Astrocyte of the cerebellum (primary cell): ENCODE measurements around the gene ATP9B.
"Not testable (repeated sequence)": the region's sequence is repeated elsewhere in the genome, so short reads cannot be mapped to it uniquely, and the experiment has no call there.

Experiments used
- DNase-seq: peaks from one replicate; pipeline ENCODE4 v3.0.0-alpha.2; 2011; ENCODE audit warnings: low read depth
- H3K4me3 ChIP-seq: 2 replicates; pipeline ENCODE4 v1.5.1; 2011; ENCODE audit warnings: mild to moderate bottlenecking, low read depth, low read length, moderate library complexity
- CTCF ChIP-seq: IDR thresholded peaks from 2 replicates; pipeline ENCODE4 v1.5.1; 2012; ENCODE audit warnings: low read length, low read depth, moderate library complexity, mild to moderate bottlenecking; ENCODE audit errors: missing control alignments
- in situ Hi-C: cut with HindIII; loops from 2 replicates; pipeline ENCODE4 v1.10.0; 2017; ENCODE audit warnings: low sequenced_read_pairs

ATP9B gene

GRCh38 chr18:79321625-79322405 lies 252.6 kb downstream of the ATP9B start:
- in situ Hi-C loops, result no loop called here
- TF ChIP-seq CTCF, result no peak
- no peak overlapping the region for H3K4me3 ChIP-seq
- DNase-seq, result no peak

GRCh38 chr18:79322441-79322840 lies 253.2 kb downstream of the ATP9B start:
- no peak for TF ChIP-seq CTCF

GRCh38 chr18:79323471-79323870 lies 254.3 kb downstream of the ATP9B start:
- no peak for TF ChIP-seq CTCF
- H3K4me3 ChIP-seq, result no peak overlapping the region
- in situ Hi-C loops, result no loop called here
- DNase-seq, result no peak

More at GRCh38 chr18:79322441-79322840, 253.2 kb downstream of the ATP9B start:
- no peak overlapping the region for H3K4me3 ChIP-seq
- DNase-seq, result no peak
- in situ Hi-C loops, result no loop called here

GRCh38 chr18:79326413-79327198 lies 257.4 kb downstream of the ATP9B start:
- peak; percentile 24 for DNase-seq

GRCh38 chr18:79327199-79327721 lies 258.1 kb downstream of the ATP9B start:
- in situ Hi-C loops, result no loop called here
- no peak overlapping the region for H3K4me3 ChIP-seq
- DNase-seq, result no peak
- TF ChIP-seq CTCF, result no peak

More at GRCh38 chr18:79326413-79327198, 257.4 kb downstream of the ATP9B start:
- TF ChIP-seq CTCF, result no peak
- H3K4me3 ChIP-seq, result no peak overlapping the region
- in situ Hi-C loops, result no loop called here

GRCh38 chr18:79327915-79328314 lies 258.7 kb downstream of the ATP9B start:
- H3K4me3 ChIP-seq, in situ Hi-C loops, DNase-seq: not testable (repeated sequence)
